GM23338 (cell line): ENCODE measurements around the gene NPTXR. TPM values are rescaled to one million over a fixed set of nuclear protein-coding genes. Genes with fewer than 3 reads are reported as not detected.

ENCODE experiments used
- CREB1 ChIP-seq: fragments of 250-450 bp; sonication (Bioruptor Pico); IDR thresholded peaks from 2 replicates; pipeline ENCODE4 v1.5.0; 2020; ENCODE audit warnings: low read depth, mild to moderate bottlenecking, moderate library complexity
- EZH2phosphoT487 ChIP-seq: fragments of 200-600 bp; sonication (generic); IDR thresholded peaks from one replicate; pipeline ENCODE4 v1.8.1; 2018; ENCODE audit warnings: antibody characterized with exemption; ENCODE audit not compliant: unreplicated experiment
- JUNB ChIP-seq: IDR thresholded peaks from one replicate; pipeline ENCODE4 v1.6.1; 2016; ENCODE audit warnings: antibody characterized with exemption; ENCODE audit not compliant: unreplicated experiment
- NANOG ChIP-seq: IDR thresholded peaks from 2 replicates; pipeline ENCODE4 v1.6.1; 2016; ENCODE audit warnings: antibody characterized with exemption, borderline replicate concordance
- POLR2AphosphoS5 ChIP-seq: IDR thresholded peaks from 2 replicates; pipeline ENCODE4 v1.6.1; 2016; ENCODE audit warnings: antibody characterized with exemption, low read depth
- ZNF331 ChIP-seq: fragments of 250-450 bp; sonication (Bioruptor Pico); IDR thresholded peaks from 2 replicates; pipeline ENCODE4 v1.5.0; 2020; ENCODE audit warnings: low read depth, mild to moderate bottlenecking, moderate library complexity
- polyA plus RNA-seq: library from polyadenylated mRNA; unstranded; fragments of >200 nt; fragmentation: Nextera tagmentation; extraction: Ambion mirVana; gene quantifications from 2 replicates; pipeline ENCODE4 v1.2.1, GENCODE V29; 2016
- total RNA-seq: library from RNA; depleted of rRNA; stranded (reverse); fragments of >200 nt; shearing (Covaris generic); gene quantifications from 2 replicates; pipeline ENCODE4 v1.2.3, GENCODE V29; 2014
- TF ChIP-seq, protein P1 (sequence below): fragments of 250-450 bp; sonication (Bioruptor Pico); IDR thresholded peaks from 2 replicates; pipeline ENCODE4 v1.5.0; 2020; ENCODE audit warnings: mild to moderate bottlenecking, moderate library complexity
- TF ChIP-seq, protein P2 (sequence below): IDR thresholded peaks from one replicate; pipeline ENCODE4 v1.6.1; 2018; ENCODE audit warnings: antibody characterized with exemption; ENCODE audit not compliant: unreplicated experiment
- TF ChIP-seq, protein P3 (sequence below), 2 experiments: fragments of 200-600 bp in 1 of 2; sonication (generic) in 1 of 2; conservative IDR thresholded peaks; 2 replicates each; pipeline versions ENCODE4 v1.5.1 to v1.6.1; 2016 to 2017; ENCODE audit warnings: antibody characterized with exemption in 2 of 2, low read depth in 2 of 2, mild to moderate bottlenecking in 2 of 2, moderate library complexity in 1 of 2

NPTXR gene
- total and polyA plus RNA-seq, 2 experiments from 2014 or later: 0.89 to 13.4 TPM

DNA sequence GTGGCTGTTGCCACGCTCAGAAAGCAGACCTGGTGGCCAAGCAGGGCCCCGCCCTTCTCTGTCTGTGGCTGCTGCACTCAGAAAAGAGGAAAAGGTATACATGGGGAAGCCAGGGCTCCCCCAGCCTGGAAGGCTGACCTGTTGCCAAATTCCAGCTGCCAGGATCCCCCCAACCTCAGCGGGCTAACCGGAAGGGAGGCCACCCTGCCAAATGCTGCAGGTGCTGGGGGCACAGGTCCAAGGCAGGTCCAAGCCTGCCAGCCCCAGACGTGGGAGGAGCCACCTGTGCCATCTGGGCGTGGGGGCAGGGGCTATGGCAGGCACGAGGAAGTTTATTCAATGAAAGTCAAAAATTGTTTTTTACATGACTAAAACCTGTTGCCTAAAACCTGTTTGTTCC, 2.6 kb downstream of the NPTXR start (continued):
- TF ChIP-seq, protein P1, sequence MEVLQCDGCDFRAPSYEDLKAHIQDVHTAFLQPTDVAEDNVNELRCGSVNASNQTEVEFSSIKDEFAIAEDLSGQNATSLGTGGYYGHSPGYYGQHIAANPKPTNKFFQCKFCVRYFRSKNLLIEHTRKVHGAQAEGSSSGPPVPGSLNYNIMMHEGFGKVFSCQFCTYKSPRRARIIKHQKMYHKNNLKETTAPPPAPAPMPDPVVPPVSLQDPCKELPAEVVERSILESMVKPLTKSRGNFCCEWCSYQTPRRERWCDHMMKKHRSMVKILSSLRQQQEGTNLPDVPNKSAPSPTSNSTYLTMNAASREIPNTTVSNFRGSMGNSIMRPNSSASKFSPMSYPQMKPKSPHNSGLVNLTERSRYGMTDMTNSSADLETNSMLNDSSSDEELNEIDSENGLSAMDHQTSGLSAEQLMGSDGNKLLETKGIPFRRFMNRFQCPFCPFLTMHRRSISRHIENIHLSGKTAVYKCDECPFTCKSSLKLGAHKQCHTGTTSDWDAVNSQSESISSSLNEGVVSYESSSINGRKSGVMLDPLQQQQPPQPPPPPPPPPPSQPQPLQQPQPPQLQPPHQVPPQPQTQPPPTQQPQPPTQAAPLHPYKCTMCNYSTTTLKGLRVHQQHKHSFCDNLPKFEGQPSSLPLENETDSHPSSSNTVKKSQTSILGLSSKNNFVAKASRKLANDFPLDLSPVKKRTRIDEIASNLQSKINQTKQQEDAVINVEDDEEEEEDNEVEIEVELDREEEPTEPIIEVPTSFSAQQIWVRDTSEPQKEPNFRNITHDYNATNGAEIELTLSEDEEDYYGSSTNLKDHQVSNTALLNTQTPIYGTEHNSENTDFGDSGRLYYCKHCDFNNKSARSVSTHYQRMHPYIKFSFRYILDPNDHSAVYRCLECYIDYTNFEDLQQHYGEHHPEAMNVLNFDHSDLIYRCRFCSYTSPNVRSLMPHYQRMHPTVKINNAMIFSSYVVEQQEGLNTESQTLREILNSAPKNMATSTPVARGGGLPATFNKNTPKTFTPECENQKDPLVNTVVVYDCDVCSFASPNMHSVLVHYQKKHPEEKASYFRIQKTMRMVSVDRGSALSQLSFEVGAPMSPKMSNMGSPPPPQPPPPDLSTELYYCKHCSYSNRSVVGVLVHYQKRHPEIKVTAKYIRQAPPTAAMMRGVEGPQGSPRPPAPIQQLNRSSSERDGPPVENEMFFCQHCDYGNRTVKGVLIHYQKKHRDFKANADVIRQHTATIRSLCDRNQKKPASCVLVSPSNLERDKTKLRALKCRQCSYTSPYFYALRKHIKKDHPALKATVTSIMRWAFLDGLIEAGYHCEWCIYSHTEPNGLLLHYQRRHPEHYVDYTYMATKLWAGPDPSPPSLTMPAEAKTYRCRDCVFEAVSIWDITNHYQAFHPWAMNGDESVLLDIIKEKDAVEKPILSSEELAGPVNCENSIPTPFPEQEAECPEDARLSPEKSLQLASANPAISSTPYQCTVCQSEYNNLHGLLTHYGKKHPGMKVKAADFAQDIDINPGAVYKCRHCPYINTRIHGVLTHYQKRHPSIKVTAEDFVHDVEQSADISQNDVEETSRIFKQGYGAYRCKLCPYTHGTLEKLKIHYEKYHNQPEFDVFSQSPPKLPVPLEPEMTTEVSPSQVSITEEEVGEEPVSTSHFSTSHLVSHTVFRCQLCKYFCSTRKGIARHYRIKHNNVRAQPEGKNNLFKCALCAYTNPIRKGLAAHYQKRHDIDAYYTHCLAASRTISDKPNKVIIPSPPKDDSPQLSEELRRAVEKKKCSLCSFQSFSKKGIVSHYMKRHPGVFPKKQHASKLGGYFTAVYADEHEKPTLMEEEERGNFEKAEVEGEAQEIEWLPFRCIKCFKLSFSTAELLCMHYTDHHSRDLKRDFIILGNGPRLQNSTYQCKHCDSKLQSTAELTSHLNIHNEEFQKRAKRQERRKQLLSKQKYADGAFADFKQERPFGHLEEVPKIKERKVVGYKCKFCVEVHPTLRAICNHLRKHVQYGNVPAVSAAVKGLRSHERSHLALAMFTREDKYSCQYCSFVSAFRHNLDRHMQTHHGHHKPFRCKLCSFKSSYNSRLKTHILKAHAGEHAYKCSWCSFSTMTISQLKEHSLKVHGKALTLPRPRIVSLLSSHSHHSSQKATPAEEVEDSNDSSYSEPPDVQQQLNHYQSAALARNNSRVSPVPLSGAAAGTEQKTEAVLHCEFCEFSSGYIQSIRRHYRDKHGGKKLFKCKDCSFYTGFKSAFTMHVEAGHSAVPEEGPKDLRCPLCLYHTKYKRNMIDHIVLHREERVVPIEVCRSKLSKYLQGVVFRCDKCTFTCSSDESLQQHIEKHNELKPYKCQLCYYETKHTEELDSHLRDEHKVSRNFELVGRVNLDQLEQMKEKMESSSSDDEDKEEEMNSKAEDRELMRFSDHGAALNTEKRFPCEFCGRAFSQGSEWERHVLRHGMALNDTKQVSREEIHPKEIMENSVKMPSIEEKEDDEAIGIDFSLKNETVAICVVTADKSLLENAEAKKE (CRISPR knock-in tag): no peak
- no peak for TF ChIP-seq NANOG
- TF ChIP-seq, protein P2, sequence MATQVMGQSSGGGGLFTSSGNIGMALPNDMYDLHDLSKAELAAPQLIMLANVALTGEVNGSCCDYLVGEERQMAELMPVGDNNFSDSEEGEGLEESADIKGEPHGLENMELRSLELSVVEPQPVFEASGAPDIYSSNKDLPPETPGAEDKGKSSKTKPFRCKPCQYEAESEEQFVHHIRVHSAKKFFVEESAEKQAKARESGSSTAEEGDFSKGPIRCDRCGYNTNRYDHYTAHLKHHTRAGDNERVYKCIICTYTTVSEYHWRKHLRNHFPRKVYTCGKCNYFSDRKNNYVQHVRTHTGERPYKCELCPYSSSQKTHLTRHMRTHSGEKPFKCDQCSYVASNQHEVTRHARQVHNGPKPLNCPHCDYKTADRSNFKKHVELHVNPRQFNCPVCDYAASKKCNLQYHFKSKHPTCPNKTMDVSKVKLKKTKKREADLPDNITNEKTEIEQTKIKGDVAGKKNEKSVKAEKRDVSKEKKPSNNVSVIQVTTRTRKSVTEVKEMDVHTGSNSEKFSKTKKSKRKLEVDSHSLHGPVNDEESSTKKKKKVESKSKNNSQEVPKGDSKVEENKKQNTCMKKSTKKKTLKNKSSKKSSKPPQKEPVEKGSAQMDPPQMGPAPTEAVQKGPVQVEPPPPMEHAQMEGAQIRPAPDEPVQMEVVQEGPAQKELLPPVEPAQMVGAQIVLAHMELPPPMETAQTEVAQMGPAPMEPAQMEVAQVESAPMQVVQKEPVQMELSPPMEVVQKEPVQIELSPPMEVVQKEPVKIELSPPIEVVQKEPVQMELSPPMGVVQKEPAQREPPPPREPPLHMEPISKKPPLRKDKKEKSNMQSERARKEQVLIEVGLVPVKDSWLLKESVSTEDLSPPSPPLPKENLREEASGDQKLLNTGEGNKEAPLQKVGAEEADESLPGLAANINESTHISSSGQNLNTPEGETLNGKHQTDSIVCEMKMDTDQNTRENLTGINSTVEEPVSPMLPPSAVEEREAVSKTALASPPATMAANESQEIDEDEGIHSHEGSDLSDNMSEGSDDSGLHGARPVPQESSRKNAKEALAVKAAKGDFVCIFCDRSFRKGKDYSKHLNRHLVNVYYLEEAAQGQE: no peak
- TF ChIP-seq JUNB: no peak
- TF ChIP-seq POLR2AphosphoS5: no peak
- TF ChIP-seq CREB1 (CRISPR knock-in tag): no peak
- TF ChIP-seq EZH2phosphoT487: no peak
- TF ChIP-seq, protein P3, sequence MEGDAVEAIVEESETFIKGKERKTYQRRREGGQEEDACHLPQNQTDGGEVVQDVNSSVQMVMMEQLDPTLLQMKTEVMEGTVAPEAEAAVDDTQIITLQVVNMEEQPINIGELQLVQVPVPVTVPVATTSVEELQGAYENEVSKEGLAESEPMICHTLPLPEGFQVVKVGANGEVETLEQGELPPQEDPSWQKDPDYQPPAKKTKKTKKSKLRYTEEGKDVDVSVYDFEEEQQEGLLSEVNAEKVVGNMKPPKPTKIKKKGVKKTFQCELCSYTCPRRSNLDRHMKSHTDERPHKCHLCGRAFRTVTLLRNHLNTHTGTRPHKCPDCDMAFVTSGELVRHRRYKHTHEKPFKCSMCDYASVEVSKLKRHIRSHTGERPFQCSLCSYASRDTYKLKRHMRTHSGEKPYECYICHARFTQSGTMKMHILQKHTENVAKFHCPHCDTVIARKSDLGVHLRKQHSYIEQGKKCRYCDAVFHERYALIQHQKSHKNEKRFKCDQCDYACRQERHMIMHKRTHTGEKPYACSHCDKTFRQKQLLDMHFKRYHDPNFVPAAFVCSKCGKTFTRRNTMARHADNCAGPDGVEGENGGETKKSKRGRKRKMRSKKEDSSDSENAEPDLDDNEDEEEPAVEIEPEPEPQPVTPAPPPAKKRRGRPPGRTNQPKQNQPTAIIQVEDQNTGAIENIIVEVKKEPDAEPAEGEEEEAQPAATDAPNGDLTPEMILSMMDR (conservative IDR thresholded peaks at IDR 0.05; ENCODE audit: low read depth in 2 of 2): no peak
- TF ChIP-seq ZNF331 (CRISPR knock-in tag): no peak
